Inferior parietal cortex (tissue), 1 donor: ENCODE data around the gene KHSRP.
"Not testable (repeated sequence)": the region's sequence is repeated elsewhere in the genome, so short reads cannot be mapped to it uniquely, and the experiment has no call there.

ENCODE experiments used
- DNase-seq: peaks from one replicate; pipeline ENCODE4 v3.0.0-alpha.2; 2016; ENCODE audit errors: extremely low spot score

KHSRP gene

DNA sequence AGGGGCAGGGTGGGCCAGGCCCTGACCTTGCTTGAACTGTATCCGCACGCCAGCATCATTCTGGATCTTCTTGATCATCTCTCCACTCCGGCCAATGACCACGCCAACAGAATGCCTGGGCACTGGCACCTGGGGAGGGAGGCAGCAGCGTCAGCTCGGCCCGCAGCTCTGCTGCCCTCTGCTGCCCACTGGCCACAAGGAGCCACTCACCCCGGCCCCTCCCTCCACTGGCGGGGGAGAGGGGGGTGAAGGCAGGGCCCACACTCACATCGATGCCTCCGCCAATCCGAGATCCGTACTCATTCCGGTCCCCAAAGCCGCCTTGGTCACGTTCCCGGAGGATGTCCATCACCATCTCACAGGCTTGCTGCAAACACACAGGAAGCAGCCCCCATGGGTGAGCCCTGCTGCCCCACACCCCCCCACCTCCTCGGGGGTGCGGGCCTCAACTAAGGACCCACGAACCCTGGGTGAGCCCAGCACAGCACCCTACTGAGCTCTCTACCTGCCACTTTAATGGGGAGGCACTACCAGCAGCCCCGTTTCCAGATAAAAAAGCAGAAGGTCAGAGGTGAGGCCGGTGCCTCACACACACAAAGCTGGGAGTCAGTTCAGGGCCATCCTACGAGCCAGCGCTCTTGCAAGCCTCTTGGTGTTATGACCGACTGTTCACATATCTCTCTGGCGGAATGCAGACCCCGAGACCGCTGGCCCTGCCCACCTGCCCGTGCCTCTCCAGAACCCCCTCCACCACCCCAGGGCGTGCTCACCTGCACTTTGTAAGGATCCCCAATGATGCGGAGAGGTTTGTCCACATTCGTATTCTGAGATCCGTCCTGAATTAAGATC lies 6.7 kb downstream of the KHSRP start:
- DNase-seq, result no peak

DNA sequence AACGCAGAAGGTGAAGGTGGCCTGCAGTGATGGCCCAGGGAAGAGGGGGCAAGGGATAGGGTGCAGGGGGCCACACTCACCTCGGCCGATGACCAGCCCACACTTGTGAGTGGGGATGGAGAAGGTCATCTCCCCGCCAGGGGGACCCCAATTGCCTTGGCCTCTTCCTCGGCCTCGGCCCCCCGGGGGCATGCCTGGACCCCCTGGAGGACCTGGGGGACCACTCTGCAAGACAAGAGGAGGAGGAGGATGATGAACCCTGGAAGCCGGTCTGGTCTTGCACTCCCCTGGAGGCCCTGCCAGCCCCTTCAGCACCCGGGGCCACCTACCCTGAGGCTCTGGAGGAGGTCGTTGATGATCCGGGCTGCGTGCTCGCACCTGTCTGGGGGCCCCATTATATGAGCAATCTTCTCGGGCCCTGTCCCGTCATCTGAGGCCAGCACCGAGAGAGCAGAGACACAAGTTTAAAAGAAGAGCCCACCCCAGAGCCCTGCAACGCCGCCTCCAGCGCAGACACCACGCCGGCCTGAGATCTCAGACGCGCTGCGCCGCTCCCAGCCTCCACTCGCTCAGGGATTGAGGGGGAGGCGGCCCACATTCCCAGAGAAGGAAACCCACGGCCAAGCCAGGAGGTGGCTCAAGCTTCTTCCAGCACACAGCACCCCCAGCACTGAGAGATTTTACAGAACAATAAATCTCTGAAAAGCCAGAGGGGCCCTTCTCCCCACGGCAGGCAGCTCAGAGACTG lies 7.8 kb downstream of the KHSRP start:
- no peak for DNase-seq

DNA sequence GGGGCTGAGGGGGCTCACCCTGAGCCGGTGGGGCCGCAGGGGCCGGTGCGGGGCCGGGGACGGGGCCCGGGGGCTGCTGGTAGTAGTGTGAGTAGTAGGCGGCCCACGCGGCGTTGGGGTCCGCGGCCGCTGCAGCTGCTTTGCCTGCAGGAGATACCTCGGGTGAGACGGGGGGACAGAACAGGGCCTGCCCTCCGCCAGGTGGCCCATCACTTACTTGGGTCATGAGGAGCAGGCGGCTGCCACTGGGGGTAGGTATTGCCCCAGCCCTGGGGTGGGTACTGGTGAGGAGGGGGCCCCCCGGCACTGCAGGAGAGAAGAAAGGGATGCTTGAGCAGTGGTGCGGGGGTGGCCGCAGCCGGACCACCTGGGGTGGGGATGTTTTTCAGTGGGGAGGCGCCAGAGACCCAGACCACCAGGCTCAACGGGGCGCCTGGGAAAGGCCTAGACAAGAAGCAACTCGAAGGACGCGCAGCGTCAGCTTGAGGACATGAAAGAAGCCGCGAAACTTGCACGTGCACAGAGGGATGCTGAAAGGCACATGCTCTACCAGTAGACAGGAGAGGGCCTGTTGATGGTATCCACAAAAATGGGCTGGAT lies 8.9 kb downstream of the KHSRP start:
- DNase-seq, result no peak

DNA sequence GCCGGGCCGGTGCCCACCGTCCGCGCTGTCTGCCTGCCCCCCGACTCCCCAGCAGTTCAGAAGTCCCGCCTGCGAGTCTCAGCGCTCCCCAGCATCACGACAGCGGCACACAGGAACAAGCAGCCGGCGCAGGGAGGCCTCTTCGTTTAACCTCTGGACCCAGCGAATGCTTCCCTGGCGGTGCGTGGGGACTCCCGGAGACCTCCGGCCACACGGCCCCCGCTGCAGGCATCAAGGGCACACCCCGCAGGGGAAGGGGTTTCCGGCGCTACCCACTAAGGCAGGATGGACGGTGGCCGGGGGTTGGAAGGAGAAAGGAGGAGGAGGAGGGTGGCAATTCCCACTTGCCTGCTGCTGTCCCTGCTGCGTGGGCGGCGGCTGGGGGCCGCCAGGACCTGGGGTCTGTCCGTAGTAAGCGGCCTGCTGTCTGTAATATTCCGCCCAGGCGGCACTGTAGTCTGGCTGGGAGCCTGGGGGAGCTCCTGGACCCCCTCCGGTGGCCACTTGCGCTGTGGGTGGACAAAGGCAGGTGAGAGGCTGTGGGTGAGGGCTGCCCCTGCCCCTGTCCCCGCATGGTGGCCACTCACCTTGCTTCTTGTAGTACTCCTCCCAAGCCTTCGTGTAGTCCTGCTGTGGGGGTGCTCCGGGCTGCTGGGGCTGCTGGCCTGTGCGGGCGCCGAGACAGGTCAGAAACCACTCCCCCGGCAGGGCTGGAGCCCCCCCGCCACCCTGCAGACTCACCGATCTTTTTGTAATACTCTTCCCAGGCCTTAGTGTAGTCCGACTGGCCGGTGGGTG lies 9.6 kb downstream of the KHSRP start:
- DNase-seq, result no peak

DNA sequence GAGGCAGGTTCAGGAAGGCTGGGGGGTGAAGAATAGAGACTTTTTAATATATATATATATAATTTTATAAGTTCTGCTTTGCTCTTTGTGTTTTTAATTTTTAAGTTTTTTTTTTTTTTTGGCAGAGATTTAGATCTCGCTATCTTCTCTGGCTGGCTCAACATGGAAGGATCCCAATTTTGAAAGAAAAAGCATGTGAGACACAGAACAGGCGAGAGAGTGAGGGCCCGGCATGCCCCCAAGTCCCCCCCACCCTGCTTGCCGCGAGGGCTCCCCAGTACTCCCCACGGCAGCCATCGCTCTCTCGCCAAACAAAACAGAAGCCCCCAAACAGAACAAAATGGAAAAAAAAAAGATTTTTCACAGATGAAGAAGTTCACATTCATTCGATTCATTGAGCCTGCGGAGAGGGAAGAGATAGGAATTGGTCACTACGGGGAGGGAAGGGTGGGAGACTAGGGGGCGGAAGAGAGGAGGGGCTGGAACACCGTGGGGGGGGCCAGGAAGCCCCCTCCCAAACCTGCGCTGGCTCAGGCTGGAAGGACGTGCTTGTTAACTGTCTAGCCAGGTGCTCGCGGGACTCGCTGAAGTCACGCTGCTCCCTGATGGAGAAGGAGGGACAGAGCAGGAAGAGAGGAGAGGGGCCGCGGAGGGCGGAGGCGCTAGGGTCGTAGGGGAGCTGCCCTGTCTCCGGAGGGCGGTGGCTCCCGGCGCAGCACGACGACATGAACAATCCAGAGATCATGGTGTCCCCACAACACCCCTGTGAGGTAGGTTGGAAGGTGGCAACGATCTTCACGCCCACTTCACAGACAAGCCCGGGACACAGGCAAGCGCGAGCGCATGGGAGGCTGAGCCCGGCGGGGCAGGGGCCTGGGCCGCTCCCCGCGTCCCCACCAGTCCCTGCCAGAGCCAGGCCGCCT lies 10.6 kb downstream of the KHSRP start:
- DNase-seq, result no peak

DNA sequence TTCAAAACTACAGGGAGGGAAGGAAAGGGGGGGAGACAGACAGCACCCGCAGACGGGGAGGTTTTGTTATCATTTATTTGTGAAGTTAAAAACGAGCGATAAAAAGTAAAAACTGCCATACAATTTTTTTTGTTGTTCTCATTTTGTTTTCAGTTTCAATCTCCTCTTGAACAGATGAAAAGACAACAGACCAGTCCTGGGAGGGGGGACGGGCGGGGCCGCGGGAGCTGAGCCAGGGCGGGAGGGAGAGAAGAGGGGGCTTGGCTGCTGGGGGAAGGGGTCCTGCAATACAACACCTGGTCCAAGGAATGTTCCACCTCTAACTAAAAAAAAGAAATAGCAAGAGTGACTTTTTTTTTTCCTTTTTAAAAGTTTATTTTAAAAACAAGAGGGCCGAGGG lies 11.3 kb downstream of the KHSRP start:
- DNase-seq, result no peak

DNA sequence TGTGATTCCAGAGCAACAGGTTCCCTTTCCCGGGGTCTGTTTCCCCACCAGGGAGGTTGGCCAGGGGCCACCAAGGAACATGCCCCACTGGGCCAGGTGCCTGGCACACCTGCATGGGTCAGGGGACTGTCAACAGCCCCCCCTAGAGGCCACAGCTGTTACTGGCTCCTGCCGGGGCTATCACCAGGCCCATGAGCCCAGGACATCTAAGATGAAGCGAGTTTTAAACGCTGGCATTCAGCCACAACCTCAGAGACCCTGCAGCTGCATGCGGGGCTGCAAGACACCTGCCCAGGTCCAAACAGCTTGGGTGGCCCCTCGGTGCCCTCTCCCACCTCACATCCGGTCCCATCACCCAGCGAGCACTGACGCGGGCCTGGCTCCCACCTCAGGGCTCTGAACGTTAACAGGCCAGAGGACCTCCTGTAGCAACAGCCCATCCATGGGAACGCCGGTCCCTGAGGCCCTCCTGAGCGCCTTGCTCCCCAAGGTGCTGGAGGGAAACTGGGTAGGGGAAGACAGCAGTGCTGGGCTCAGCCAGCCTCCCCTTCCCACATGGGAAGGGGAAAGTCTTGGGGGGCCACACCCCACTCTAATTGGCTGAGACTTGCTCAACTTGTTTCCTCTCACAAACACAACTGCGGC lies 12.0 kb downstream of the KHSRP start:
- DNase-seq, result no peak

DNA sequence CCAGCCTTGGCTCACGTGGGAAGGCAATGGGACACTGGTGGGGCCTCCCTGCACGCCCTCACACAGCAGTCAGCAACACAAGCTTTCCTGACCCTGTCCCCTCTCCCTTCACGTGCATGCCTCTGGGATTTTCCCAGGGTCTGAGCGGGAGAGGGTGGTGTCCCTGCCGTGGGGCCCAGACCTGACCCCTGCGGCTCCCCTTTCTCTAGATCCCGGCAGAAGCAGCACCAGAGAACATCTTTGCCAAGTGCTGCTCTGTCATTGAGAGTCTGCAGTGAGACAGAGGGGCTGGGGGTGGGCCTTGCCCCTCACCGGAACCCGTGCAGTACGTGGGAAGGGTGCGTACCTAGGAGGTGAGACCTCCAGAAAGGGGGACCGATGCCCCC lies 12.6 kb downstream of the KHSRP start:
- DNase-seq, result no peak

DNA sequence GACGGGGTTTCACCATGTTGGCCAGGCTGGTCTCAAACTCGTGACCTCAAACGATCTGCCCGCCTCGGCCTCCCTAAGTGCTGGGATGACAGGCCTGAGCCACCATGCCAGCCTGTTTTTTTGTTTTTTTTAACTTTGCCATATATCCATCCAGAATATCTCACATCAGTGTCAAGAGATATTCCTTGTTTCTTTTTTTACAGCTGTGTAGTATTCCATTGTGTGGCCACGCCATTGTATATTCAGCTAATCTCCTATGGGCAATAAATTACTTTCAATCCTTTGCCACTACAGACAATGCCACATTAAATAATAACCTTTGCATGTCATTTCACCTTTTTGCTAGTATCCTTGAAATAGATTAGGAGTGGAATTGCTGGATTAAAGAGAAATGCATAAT lies 15.3 kb downstream of the KHSRP start:
- no peak for DNase-seq

DNA sequence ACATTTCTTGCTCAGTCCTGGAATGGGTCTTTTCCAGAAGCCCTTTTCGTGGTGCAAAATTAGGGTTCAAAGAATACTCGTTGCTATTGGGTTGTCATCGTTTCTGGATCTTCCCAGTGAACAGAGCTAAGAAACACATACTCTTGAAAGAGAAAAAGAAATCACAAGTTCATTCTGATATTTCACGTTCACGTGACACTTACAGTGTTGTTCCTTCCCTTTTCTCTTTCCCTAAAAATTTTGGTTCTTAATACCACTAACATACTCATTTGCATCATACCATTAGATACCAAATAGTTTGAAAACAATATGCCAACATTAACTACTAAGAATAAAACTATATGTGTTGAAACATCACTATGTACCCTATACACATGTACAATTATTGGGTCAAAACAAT lies 18.2 kb downstream of the KHSRP start:
- no peak for DNase-seq

DNA sequence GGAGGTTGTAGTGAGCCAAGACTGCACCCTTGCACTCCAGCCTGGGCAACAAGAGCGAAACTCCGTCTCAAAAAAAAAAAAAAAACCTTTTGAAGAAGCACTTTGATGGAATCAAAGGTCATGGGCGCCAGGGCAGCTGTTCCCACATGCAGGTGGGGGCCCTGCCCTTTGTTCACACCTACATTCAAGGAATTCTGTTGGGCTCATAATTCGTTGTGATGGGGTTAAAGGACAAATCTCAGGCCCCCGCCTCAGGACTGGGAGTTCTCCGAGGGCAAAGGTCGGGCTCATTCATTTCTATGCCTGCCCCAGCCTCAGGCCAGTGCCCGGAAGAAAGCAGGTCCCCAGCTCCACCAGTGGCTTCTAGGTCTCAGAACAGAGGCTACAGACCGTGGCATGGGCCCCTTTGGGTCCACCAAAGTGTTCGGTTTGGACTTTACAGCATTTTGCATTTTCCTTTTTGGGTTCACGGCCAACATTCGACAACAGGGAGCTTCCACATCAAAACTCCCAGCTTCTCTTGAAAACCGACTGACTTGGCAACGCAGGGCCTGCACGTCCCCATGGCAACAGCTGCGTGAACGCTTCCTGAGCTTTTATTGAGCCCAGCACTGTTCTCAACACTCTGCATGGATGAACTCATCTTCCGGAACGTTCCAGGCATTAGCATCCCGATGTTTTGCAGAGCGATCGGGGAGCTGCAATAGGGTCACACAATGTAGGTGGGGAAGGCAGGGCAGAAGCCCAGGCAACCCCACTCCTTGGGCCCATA lies 21.6 kb downstream of the KHSRP start:
- DNase-seq, result peak; percentile 81

DNA sequence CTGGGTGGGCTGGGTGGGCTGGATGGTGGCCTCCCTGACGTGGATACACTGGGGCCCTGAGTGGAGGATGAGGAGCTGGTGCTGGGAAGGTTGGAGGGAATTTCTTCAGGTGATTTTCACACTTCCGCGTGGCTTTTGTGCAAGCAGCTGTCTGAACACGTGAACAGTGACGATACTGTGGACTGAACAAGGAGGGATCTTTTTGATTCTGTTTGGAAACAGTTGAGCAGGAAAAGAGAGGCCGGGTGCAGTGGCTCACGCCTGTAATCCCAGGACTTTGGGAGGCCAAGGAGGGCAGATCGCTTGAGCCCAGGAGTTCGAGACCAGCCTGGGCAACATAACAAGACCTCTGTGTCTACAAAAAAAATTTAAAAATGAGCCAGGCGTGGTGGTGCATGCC lies 22.6 kb downstream of the KHSRP start:
- DNase-seq, result no peak

DNA sequence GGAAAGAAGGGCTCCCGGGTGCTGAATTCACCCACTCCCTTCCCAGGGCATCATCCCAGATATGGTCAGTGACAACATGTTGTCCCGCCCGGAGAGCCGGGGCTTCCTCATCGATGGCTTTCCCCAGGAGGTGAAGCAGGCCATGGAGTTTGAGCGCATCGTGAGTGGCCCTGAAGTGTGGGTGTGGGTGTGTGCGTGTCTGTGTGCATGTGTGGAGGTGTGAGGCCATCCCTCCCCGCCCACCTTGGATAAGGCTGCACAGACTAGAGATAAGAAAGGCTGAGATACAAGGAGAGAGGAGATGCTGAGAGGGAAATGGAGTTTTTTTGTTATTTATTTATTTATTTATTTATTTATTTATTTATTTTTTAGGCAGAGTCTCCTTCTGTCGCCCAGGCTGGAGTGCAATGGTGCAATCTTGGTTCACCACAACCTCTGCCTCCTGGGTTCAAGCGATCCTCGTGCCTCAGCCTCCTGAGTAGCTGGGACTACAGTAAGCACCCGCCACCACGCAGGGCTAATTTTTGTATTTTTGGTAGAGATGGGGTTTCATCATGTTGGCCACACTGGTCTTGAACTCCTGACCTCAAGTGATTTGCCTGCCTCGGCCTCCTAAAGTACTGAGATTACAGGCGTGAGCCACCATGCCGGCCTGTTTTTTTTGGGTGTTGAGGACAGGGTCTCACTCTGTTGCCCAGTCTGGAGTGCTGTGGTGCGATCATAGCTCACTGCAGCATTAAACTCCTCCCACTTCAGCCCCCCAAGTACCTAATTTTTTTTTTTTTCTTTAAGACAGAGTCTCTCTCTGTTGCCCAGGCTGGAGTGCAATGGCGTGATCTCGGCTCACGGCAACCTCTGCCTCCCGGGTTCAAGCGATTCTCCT lies 24.3 kb downstream of the KHSRP start:
- DNase-seq, result not testable (repeated sequence)

DNA sequence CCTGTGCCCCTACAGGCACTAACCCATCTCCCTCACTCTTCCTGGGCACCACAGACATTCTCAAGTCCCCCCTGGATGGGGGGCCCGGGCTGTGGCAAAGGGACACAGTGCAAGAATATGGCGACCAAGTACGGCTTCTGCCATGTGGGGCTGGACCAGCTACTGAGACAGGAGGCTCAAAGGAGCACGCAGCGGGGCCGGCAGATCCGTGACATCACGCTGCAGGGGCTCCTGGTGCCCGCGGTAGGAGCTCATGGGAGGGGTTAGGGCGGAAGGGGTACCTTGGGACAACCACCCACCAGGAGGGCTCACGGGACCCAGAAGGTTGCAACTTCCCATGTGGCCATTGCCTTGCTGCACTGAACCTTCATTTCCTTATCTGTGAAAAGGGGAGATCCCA lies 28.3 kb downstream of the KHSRP start:
- no peak for DNase-seq

DNA sequence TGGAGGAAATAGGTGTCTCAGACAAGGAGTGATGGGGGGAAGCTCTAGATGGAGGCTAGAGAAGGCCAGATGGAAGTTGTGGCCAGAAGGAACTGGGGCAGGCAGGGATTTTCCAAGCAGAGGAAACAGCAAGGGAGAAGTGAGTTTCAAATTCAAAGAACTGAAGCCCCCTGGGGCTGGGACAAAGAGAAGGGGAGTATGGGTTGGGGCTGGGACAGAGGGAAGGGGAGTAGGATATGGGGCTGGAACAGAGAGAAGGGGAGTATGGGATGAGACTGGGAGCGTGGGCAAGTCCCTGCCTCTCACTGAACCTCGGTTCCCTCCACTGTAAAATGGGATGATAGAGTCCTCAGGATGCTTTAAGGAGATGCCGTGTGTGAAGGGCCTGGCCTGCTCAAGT lies 29.8 kb downstream of the KHSRP start:
- DNase-seq, result no peak

DNA sequence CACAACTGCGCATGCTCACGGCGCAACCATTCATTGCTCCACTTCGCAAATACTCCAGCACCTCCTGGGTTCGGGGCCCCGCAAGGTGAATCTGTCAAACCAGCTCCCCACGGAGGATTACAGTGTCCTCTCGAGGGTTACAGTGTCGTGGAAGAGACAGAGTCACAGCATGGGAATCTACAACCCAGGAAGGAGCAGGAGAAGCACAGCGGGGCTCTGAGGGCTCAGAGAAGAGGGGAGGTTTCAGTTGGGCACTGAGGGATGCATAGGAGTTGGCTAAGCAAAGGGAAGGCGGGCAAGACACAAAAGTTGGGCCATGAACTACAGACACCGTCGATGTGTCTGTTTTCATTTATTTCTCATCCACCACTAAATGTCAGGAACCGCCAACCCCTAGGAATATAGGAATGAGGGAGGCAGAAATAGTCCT lies 30.6 kb downstream of the KHSRP start:
- no peak for DNase-seq

DNA sequence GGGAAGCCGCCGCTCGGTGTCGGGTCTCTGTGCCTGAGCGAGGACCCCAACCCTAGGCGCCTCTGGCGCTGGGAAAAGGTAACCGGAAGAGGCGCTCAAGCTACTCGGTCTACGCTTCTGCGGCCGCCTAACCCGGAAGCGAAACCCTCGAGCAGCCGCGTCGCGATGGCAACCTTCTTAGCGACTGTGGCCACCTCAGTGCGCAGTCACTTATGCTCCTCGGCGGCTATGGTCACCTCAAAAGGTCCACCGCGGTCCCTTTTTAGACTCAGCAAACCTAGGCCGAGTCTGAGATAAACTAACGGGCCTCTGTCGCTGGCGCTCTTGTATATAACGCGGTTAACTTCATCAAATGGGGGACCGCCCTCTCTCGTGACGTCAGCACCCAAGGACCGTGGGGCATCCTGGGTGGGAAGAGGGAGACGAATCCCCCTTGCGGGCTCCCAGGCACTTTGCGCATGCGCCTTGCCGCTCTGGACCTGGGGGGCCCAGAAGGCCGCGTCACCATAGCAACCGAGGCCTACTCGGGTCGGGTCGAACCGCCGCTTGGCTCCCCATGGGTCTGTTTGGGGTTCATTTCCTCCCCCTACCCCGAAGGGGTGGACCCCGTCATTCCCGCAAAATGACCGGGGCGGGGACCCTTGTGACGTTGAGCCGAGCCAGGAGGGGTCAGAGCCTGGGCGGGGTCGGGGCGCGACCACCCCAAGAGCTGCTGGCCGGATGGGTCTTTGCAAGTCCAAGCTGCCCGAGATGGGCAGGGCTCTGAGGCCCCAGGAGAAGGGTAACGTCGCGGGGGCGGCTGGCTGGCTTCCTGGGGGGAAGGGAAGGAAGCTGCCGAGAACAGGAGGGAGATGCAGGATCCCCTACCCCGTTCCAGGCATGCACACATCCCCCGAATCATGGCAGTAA lies 31.3 kb downstream of the KHSRP start, which contains the start of gene GTF2F1:
TSS of gene GTF2F1 (minus strand) at position 91 of the 909 bp plus-strand sequence. CDS start 169 bp downstream, outside the sequence.
- DNase-seq, result peak; percentile 97
